Astrocyte (in vitro differentiated cells and primary cell): ENCODE results near the gene GMDS.

Experiments
- EZH2 ChIP-seq: IDR thresholded peaks from 2 replicates; pipeline ENCODE4 v1.6.1; 2012; ENCODE audit warnings: mild to moderate bottlenecking, low read length, inconsistent platforms; ENCODE audit not compliant: insufficient read depth
- TF ChIP-seq, protein P1 (sequence below): IDR thresholded peaks from 2 replicates; pipeline ENCODE4 v1.5.1; 2011; ENCODE audit warnings: low read depth, mild to moderate bottlenecking, inconsistent platforms, low read length, moderate library complexity; ENCODE audit not compliant: insufficient read depth

DNA sequence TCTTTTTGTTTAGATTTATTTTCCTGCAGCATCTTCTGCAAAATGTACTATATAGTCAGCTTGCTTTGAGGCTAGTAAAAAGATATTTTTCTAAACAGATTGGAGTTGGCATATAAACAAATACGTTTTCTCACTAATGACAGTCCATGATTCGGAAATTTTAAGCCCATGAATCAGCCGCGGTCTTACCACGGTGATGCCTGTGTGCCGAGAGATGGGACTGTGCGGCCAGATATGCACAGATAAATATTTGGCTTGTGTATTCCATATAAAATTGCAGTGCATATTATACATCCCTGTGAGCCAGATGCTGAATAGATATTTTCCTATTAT is 632.5 kb downstream of the GMDS start:
- TF ChIP-seq EZH2, result no peak
- TF ChIP-seq, protein P1, sequence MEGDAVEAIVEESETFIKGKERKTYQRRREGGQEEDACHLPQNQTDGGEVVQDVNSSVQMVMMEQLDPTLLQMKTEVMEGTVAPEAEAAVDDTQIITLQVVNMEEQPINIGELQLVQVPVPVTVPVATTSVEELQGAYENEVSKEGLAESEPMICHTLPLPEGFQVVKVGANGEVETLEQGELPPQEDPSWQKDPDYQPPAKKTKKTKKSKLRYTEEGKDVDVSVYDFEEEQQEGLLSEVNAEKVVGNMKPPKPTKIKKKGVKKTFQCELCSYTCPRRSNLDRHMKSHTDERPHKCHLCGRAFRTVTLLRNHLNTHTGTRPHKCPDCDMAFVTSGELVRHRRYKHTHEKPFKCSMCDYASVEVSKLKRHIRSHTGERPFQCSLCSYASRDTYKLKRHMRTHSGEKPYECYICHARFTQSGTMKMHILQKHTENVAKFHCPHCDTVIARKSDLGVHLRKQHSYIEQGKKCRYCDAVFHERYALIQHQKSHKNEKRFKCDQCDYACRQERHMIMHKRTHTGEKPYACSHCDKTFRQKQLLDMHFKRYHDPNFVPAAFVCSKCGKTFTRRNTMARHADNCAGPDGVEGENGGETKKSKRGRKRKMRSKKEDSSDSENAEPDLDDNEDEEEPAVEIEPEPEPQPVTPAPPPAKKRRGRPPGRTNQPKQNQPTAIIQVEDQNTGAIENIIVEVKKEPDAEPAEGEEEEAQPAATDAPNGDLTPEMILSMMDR, result no peak
